Esophagus mucosa (tissue), 1 donor: ENCODE measurements around the gene MNAT1. TPM values are rescaled to one million over a fixed set of nuclear protein-coding genes. Genes with fewer than 3 reads are reported as not detected.

Source experiments
- ATAC-seq: fragments of 200-7000 bp; cut with Tn5 transposase; one replicate; pipeline ENCODE4 v1.9.1; 2020
- total RNA-seq: library from RNA; stranded (reverse); gene quantifications from one replicate; pipeline ENCODE4 v1.2.4, GENCODE V29; 2023
- donor health status: DM: yes; HTN: yes; CAD: no.

The MNAT1 gene
- total RNA-seq, 1 donor from 2014 or later, result 25.3 TPM

DNA sequence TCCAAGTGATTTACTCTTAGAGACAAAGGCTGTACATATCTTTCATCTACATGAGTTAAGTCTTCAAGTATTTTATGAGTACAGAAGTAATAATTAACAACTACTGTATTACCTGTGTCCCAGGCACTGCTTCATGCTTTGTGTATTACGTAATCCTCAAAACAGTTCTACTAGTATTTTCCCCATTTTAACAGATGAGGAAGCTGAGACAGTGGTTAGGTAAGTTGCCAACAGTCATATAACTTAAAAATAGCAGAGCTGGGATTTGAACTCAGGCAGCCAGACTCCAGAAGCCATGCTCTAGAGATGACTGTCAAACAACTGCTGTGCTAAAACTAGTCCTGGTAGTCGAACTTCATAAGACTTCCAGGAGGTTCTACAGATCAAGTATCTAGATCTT lies 235.6 kb downstream of the MNAT1 start:
- ATAC-seq, result no peak

DNA sequence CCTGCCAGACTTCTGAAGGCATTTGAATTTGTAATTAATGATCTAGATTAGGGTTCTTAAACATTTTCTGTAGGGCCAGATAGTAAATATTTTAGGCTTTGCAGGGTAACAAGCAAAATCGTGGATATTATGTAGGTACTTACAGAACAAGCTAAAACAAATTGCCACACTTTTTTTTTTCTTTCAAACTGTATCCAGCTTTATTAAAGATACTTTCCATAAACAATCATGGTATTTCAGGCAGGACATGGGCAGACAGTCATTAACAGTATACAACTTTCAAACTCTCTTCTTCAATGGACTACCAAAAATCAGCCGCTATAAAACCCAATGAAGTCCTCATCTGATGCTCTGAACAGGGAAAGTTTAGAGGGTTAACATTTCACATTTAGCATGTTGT lies 236.7 kb downstream of the MNAT1 start:
- no peak for ATAC-seq

DNA sequence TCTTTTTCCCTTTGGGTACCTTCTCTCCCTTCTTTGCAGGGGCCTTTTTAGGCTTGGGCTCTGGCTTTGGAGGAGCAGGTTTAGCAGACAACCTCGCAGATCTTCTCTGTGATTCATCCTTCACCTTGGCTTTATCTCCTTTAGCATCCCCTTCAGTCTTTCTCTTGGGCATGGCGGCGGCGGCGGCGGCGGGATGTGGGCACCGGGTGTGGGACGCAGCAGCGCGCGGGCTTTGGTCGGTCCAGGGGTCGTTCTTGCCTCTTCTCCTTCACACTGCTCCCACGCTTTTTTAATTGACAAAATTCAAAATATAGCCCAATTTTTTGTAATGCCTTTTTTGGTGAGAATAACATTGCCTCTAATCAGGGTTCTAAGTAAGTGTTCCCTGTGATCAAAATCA lies 237.7 kb downstream of the MNAT1 start:
- ATAC-seq, result no peak

DNA sequence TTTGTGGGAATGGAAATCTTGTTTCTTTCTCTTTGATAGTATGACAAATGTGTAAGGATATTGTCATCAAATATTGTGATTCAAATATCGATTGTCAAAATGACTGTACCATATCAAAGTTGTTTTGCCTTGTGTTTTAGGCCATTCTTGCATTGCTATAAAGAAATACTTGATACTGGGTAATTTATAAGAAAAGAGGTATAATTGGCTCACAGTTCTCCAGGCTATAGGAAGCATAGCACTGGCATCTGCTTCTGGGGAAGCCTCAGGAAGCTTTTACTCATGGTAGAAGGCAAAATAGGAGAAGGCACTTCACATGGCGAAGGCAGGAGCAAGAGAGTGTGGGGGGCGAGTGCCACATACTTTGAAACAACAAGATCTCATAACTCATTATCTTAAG lies 238.5 kb downstream of the MNAT1 start:
- ATAC-seq, result no peak

DNA sequence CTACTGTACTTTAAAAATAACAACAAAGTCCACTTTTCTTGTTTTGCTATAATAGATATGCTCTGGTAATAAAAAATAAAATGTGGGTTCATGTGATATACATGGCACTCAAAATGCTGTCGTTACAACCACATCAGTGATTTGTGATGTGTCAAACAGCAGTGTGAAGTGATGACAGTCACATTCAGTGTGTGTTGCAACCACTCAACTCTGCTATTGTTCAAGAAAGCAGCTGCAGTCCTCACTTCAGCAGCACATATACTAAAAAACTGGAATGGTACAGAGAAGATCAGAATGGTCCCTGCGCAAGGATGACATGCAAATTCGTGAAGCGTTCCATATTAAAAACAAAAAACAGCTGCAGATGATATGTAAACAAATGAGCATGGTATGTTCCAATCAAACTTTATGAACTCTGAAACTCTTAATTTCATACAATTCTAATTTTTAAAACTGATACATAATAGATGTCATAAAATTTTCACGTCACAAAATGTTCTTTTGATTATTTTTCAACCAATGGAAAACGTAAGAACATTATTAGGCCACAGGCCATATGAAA lies 239.6 kb downstream of the MNAT1 start:
- no peak for ATAC-seq

DNA sequence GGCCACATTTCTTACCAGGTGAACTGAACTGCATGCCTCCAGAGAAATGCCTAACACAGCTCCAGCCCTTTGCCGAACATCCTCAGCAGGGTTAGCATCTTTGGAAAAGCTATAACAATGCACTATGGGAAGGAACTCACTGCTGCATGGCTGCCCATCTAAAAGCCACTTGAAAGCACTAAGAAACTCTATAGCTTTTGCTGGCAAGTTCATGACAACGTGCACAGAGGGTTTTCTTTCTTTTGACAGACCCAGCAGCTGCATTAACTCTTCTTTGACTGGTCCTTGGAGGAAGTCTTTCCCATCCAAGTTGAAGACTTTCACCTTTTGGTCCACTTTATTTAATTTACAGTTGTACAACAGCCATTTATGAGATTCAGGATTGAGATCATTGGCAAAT lies 241.0 kb downstream of the MNAT1 start:
- ATAC-seq, result no peak

DNA sequence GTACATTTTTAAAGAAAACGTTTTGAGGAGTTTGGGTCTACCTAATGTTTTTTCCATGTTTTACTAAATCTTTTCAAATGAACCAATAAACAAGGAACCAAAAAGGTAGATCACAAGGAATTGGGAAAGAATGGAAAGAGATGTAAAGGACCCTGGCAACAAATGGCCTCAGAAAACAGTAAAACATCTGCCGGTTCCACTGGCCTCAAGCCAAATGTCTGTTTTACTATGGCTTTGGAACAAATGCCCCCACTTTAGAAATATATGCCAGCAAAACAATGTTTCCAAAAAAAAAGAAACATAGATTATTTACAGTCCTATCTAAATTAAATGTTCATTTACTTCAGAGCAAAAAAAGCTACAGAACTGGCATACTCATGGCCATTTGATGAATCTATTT lies 243.3 kb downstream of the MNAT1 start:
- ATAC-seq, result no peak

DNA sequence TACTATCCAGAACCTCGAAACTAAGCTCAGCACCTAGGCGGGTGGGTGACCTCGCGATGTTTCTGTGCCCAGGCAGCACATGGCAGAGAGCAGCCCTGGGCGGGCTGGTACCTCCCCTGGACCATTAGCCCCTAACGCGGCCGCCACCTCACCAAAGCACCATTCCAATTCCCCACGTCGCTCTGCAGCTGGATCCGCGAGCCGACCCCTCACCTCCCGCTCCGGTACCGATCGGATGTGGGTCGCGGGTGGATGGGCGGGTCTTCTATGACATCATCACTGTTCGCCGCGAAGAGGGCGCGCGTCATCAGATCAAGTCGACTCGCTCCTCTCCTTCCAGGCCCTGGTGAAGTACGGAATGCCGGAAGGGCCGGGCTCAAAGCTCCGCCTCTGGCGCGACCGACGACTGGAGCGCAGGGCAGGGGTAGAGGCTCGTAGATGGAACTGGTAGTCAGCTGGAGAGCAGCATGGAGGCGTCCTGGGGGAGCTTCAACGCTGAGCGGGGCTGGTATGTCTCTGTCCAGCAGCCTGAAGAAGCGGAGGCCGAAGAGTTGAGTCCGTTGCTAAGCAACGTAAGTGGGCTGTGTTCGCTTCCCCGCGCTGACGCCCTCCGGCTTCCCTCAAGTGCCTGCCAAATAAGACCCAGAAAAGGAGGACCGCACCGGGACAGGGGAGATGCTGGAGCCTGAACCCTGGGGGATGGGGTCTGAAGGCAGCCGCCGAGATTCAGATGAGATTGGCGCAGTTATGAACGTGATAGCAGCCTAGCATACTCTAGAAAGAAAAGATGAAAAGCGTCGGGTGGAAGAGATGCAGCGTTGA lies 246.5 kb downstream of the MNAT1 start, which contains the start of the genes SLC38A6 and TRMT5:
Gene SLC38A6 (plus strand): TSS at position 435 of the 822 bp plus-strand sequence. CDS start 33 bp downstream, at position 468.
Gene TRMT5 (minus strand): TSS at position 269 of the 822 bp plus-strand sequence. CDS start 106 bp downstream, at position 163.
- peak; percentile 99 for ATAC-seq

DNA sequence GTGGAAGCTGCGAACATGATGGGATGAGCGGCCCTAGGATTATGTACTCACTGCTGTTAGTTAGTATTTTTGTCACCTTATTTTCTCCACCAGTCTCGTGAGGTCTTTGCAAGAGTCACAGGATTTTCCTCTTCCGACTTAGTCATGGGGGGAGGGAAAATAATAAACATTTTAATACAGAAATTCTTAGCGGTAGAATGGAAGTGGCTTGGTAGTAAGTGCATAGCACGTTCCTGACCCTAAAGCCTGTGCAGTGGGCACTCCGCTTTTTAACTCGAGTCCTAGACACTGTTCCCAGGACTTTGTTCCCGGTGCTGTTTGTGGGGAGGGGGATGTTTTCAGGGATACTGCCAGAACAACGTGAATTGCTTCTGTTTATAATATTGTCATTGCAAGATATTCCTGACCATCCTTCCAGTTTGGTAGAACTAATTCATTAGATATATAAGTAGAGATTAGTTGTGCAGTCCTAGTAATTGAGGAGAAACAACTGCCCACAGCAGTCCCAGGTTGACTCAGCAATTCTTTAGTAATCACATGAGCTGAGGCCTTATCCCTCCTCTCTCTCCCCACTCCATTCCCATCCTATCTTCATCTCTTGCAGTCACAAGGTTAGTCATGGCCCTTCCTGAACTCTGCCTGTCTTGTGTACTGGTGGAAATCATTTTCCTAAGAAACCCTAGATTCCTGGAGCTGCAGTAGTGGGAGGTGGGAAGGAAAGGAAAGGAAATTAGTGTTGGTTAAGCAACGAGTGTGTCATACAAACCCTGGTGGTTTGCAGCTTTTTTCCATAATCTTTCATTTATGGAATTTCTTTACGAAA lies 247.3 kb downstream of the MNAT1 start:
- no peak for ATAC-seq

DNA sequence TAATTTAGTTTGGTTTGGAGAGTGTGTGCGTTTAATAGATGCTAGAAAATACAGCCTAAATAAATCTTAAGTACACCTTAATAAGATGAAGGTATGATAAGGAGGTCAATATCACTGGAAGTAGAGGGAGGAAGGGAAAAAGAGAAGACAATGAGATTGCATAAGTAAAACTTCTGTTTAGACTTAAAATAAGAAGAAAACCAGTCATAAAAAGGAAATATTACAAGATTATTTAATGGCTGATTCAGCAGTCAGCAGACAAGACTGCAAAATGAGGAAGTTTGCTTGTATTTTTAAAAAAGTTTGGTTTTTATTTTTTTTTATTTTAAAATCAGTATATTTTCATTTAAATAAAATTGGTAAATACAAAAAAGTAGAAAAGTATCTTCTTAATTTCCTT lies 249.6 kb downstream of the MNAT1 start:
- ATAC-seq, result no peak

DNA sequence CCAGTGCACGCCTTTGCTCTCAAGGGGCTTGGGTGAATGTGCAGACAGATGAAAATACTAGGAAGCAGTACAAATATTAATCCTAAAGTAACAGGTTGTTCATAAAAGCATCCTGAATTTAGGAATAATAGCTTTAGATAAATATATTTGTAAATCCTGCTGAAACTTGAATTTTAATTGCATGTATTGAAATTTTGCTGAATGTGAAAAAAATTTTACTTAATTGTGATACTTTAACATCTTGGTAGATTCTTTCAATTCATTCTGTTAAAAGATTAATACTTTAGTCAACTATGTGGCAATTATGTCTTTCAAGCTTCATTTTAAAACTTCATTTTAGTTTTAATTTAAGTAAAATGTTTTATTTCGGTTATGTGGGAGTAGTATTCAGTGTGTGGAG lies 251.9 kb downstream of the MNAT1 start:
- no peak for ATAC-seq

DNA sequence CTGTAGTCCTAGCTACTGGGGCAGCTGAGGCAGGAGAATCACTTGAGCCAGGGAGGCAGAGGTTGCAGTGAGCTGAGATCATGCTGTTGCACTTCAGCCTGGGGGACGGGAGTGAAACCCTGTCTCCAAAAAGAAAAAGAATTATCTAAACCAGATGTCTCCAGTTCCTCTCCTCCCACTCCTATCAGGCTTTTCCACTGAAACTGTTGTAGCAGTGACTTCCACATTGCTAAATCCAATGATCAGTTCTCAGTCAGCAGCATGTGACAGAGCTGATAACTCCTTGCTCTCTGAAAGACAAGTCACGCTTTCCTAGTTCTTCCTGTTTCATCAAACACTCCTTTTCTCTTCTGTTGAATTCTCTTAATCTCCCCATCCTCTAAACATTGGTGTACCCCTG lies 255.0 kb downstream of the MNAT1 start:
- no peak for ATAC-seq

DNA sequence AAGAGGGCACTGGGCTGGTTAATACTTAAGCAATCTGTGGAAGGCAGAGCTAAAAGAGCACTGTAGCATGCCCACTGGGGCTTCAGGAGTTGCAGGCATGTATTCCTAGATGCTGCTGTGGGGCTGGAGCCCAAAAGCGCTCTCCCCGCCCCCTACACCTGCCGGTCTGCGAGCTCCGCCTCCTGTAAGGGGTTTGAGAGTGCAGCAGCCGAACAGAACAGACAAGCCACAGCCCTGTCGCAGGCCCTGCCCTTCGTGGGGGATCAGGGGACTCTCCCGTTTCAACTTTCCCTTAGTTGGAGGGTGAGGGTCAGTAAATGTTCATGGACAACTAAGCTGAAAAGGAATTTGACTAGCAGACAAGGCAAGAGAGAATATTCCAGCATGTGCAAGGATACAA lies 264.1 kb downstream of the MNAT1 start:
- ATAC-seq, result no peak

DNA sequence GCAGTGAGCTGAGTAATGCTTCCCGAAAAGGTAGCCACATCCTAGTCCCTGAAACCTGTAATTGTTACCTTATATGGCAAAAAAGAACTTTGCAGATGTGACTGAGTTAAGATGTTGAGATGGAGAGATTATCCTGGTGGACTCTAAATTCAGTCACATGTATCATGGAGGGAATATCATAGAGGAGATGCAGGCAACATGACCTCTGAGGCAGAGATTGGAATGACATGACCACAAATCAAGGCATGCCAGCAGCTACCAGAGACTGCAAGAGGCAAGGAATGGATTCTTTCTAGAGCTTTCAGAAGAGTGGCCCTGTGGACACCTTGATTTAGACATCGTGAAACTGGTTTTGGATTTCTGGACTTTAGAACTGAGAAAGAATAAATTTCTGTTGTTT lies 265.0 kb downstream of the MNAT1 start:
- ATAC-seq, result no peak

DNA sequence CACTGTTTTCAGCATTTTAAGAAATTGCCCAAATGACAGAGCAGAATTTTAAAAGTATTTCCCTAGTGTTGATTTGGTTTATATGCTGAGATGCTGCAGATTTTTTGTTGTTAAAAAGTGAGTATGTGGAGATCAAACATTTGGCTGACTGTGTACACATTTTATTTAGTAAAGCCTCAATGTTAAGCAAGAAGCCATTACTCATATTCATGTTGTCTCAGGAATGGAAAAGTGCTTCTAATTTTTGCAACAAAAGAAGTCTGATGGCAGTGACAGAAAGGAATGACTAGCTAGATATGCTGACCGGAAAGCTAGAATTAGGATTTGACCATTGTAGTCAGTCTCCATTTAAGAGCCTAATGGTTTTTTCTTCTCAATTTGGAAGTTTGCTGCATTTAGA lies 269.0 kb downstream of the MNAT1 start:
- no peak for ATAC-seq

DNA sequence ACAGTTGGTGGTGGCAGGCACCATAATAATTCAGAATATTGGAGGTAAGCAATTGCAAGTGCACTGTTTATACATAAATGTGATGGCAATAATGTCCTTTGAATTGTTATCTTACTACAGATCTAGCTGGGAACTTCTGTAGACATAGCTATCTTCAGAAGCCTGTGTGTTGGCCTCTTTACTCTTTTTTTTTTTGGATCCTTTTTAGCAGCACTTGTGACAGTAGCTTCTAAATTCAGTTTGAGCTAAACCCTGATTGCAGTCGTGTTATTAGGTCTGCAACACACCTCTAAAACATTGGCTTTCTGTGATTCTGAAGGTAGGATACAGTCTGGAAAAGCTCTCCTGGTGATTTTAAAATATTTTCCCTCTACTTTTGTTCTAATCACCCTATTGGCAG lies 285.0 kb downstream of the MNAT1 start:
- no peak for ATAC-seq

Other genes starting within 250 kb of the MNAT1 start
- not detected for gene C14orf39, start 248.7 kb upstream of the MNAT1 start, total RNA-seq
- not detected for gene SIX6, start 225.6 kb upstream of the MNAT1 start, total RNA-seq
- gene SIX1, start 85.3 kb upstream of the MNAT1 start, total RNA-seq, result 0.12 TPM
- 0.20 TPM for gene SIX4, start 10.4 kb upstream of the MNAT1 start, total RNA-seq
- gene TRMT5, start 246.3 kb downstream of the MNAT1 start, total RNA-seq, result 9.6 TPM
- gene SLC38A6, start 246.5 kb downstream of the MNAT1 start, total RNA-seq, result 3.4 TPM